Hindlimb muscle (tissue), 1 donor: ENCODE data around the gene WHRN. TPM values are rescaled to one million over a fixed set of nuclear protein-coding genes. Genes with fewer than 3 reads are reported as not detected.

Source experiments
- DNase-seq: peaks from one replicate; pipeline ENCODE4 v3.0.0-alpha.2; 2013
- polyA plus RNA-seq: library from polyadenylated mRNA; unstranded; fragments of 120-200 nt; gene quantifications from one replicate; pipeline ENCODE4 v1.2.1, GENCODE V29; 2013; ENCODE audit not compliant: insufficient read length

The WHRN gene
- polyA plus RNA-seq, 1 donor: 2.1 TPM

DNA sequence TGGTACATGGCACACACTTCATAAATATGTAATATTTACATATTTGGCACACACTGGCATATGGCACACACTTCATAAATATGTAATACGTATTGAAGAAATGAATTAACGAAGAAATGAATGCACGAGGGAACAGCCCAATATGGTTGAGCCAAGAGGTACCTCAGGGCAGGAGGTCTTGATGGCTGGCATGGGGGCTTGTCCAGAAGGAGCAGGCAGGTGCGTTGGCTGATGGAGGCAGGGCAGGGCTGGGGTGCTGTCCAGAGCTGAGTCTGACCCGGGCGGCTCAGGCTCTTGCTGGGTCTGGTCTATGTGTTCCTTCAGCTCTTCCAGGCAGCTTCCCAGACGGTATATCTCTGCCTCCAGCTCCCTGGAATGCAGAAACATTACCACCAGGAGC, 143.7 kb downstream of the WHRN start:
- DNase-seq: no peak

- DNase-seq: no peak
Measured at GRCh38 chr9:114359801-114360200, 145.5 kb downstream of the WHRN start.

GRCh38 chr9:114357911-114358328, 147.4 kb downstream of the WHRN start:
- DNase-seq: no peak

GRCh38 chr9:114357360-114357759, 147.9 kb downstream of the WHRN start:
- DNase-seq: no peak

- DNase-seq: no peak
Measured at GRCh38 chr9:114356792-114357191, 148.5 kb downstream of the WHRN start.

- no peak for DNase-seq
Measured at GRCh38 chr9:114355821-114356220, 149.5 kb downstream of the WHRN start.

Other genes with a start within 250 kb of the WHRN start
- gene ORM1, start 182.4 kb downstream of the WHRN start, polyA plus RNA-seq: 0.30 TPM
- gene ORM2, start 175.6 kb downstream of the WHRN start, polyA plus RNA-seq: 0.37 TPM
- 10.5 TPM for gene AKNA, start 117.5 kb downstream of the WHRN start, polyA plus RNA-seq
- 87.0 TPM for gene ATP6V1G1, start 82.3 kb upstream of the WHRN start, polyA plus RNA-seq
- gene TMEM268, start 105.8 kb upstream of the WHRN start, polyA plus RNA-seq: 4.3 TPM
- gene TEX53, start 152.3 kb upstream of the WHRN start, polyA plus RNA-seq: not detected
- gene TEX48, start 176.7 kb upstream of the WHRN start, polyA plus RNA-seq: not detected